DMS79 (cell line): ENCODE data around the gene IGFBPL1.
"Not testable (repeated sequence)": the region's sequence is repeated elsewhere in the genome, so short reads cannot be mapped to it uniquely, and the experiment has no call there.

Experiments used
- DNase-seq: peaks from one replicate; lab custom pipeline; 2025; lab: John Stamatoyannopoulos, UW

Gene IGFBPL1

GRCh38 chr9:38431116-38431515 lies 6.9 kb upstream of the IGFBPL1 start:
- DNase-seq = no peak

GRCh38 chr9:38428062-38428461 lies 3.8 kb upstream of the IGFBPL1 start:
- DNase-seq = no peak

- no peak for DNase-seq
Observed at GRCh38 chr9:38424918-38425317, 664 bp upstream of the IGFBPL1 start.

DNA sequence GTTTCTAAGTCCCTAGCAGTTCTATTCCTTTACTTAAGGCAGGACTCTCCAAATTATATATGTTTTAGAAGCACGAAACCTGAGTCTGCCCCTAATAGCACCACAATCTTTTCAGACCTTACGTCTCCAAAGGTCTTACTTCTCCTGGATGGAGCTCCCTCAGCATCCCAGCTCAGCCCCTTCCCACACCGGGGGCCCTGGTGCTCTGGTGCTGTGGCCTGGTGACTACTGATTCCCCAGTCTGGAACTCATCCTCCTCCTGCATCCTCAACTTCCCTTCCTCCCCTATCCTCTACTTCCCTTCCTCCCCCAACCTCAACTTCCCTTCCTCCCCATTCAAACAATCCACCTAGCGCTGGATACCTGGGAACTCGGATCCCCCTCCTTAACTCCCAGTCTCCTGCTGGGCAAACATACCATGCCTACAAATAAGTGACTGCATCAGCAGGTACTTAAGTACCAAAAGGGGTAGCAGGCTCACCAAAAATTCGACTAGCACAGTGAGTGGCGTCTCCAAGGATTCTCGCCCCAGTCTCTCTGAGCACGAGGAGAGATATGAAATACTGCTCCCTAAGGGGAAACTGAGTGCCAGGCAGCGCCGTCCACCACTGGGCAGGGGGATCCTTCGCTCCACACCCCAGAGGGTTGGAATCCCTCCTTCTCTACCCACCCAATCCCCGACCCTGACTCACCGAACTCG lies 831 bp downstream of the IGFBPL1 start:
- peak; percentile 41 for DNase-seq

GRCh38 chr9:38422555-38423260 lies 1.5 kb downstream of the IGFBPL1 start:
- DNase-seq = no peak

- DNase-seq = peak; percentile 53
Observed at GRCh38 chr9:38421498-38422211, 2.6 kb downstream of the IGFBPL1 start.

GRCh38 chr9:38419181-38419580 lies 5.1 kb downstream of the IGFBPL1 start:
- DNase-seq = peak; percentile 58

DNA sequence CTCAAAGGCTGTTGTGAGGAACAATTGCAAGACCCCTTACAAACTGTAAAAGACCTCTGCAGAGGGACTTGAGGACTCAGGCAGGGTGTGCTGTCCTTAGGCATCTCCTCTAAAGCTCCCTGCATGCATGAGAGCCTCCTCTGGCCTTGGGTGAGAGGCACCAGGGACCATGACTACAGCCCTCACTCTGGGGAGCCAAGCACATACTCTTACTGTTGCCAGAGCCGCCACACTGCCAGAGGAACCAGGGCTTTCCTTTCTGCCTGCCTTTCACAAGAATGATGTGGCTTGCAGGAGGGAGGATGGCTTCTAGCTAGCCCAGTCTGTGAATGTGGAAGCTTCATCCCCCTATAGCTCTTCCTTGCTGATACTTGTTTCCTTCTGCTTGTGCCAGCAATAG lies 5.9 kb downstream of the IGFBPL1 start:
- DNase-seq = no peak

- DNase-seq = peak; percentile 78
Observed at GRCh38 chr9:38417003-38417945, 7.0 kb downstream of the IGFBPL1 start.

GRCh38 chr9:38416461-38416860 lies 7.8 kb downstream of the IGFBPL1 start:
- DNase-seq = no peak

DNA sequence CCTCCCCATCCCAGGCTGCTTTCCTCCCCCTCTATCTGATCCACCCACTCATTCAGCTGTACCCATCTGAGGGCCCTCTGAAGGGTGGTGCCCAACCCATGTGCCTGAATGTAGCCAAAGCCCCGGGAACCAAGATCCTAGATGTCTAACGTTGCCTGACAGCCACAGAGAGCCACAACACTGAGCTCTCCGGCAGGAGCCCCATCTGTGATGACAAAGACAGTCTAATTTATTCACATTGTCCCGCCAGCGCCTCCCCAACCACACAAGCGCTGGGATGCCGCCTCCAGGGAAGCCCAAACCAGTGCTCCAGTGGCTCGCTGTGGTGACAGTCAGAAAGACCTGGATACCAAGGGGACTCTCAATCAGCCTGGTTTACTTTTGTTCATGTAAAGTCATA lies 8.4 kb downstream of the IGFBPL1 start:
- no peak for DNase-seq

- DNase-seq = no peak
Observed at GRCh38 chr9:38414040-38414723, 10.1 kb downstream of the IGFBPL1 start.

- DNase-seq = no peak
Observed at GRCh38 chr9:38413283-38413682, 11.0 kb downstream of the IGFBPL1 start.

DNA sequence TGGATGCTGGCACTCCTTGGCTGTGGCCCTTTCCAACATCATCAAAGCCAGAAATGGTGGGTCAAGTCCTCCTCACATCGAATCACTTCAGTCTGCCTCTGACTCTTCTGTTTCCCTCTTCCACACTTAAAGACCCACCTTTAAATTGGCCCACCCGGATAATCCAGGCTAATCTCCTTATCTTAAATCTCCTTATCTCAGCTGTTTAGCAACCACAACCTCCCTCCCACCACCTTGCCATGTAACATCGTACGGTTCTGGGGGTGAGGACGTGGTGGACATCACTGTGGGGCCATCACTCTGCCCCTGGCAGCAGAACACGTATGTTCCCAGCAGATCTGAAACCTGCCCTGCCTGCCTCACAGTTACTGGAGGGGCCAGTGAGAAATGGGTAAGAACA lies 11.5 kb downstream of the IGFBPL1 start:
- no peak for DNase-seq

GRCh38 chr9:38408719-38409118 lies 15.5 kb downstream of the IGFBPL1 start:
- DNase-seq = no peak

GRCh38 chr9:38406476-38407186 lies 17.6 kb downstream of the IGFBPL1 start:
- peak; percentile 79 for DNase-seq

- no peak for DNase-seq
Observed at GRCh38 chr9:38405785-38406184, 18.5 kb downstream of the IGFBPL1 start.

DNA sequence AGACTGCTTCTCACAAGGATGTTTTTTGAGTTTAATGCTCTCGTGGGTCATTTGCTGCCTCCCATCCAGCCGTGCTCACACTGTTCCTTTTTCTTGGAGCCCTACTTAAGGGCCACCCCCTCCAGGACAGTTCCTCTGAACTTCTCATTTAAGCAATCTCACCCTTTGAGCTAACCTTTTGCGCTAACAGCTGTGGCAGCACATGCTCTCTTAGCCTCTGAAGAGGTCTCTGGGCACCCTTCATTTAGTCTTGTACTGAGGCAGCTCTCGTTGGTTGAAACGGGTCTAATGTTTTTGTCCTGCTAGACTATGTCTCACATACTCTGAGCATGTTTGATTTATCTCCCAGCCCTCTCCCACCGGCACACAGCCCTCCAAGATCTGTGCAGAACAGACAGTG lies 19.9 kb downstream of the IGFBPL1 start:
- peak; percentile 46 for DNase-seq

DNA sequence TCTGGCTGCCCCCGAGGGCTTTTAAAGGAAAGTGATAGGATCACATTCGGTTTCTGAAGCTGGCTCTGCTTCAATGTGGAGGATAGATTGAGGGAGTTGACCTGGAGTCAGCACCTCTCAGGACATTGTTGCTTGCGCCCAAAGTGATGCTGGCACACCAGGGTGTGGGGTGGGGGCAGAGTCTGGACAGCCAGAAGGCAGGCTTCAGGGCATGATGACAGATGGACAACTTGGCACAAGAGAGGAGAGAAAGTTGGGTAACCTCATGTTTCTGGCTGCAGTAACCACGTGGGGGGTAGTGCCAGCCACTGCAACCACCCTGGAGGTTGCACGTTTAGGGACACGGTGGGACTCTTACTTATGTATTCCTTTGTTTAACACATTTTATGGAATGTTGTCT lies 22.3 kb downstream of the IGFBPL1 start:
- no peak for DNase-seq

DNA sequence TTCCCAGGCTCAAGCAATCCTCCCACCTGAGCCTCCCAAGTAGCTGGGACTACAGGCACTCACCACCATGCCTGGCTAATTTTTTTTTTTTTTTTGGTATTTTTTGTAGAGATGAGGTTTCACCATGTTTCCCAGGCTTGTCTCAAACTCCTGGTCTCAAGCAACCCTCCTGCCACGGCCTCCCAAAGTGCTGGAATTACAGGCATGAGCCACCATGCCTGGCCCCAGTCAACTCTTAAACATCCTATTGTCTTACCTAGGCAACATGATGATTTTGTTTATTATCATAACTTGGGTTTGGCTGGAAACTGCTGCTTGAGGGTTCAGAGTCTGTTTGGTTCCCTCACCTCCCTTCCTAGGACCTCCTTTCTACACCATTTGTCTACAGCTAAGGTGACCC lies 25.1 kb downstream of the IGFBPL1 start:
- DNase-seq = not testable (repeated sequence)

DNA sequence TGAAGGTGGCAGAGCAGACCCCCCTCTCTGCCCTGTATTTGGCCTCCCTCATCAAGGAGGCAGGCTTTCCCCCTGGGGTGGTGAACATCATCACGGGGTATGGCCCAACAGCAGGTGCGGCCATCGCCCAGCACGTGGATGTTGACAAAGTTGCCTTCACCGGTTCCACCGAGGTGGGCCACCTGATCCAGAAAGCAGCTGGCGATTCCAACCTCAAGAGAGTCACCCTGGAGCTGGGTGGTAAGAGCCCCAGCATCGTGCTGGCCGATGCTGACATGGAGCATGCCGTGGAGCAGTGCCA lies 27.9 kb downstream of the IGFBPL1 start:
- no peak for DNase-seq
